HepG2 (cell line): ENCODE data around the gene EDNRA. TPM values are rescaled to one million over a fixed set of nuclear protein-coding genes. Genes with fewer than 3 reads are reported as not detected.

Experiments
- ATAC-seq: fragments of 200-7000 bp; cut with Tn5 transposase; 3 replicates; pipeline ENCODE4 v1.9.1; 2020; ENCODE audit warnings: mild to moderate bottlenecking, moderate library complexity
- BruUV-seq: library from RNA; stranded (reverse); fragments of 400-500 nt; replicated peaks from 2 replicates; lab custom pipeline; 2021; lab: Mats Ljungman, UMichigan
- CTCF ChIA-PET: fragments of 300-600 bp; formaldehyde crosslinking; extraction: SDS; loops from one replicate; lab custom pipeline; 2021; ENCODE audit warnings: low total read pairs, inconsistent platforms, low intra/inter-chr PET ratio; lab: Yijun Ruan, JAX
- POLR2A ChIA-PET: fragments of 350-600 bp; sonication (Branson Sonifier 250); formaldehyde crosslinking; loops from one replicate; lab custom pipeline; 2020; ENCODE audit warnings: antibody characterized with exemption, inconsistent platforms; lab: Yijun Ruan, JAX
- DNase-seq: peaks from one replicate; pipeline ENCODE4 v3.0.0-alpha.2; 2015; ENCODE audit warnings: low spot score
- FAIRE-seq: peaks from 3 replicates; lab custom pipeline; 2011; peaks lifted over from hg19 to GRCh38; lab: Jason Lieb, UNC
- H2AFZ ChIP-seq: one replicate; pipeline ENCODE4 v1.6.1; 2011; ENCODE audit warnings: low read length, inconsistent platforms
- H3K27ac ChIP-seq: fragments of 300-600 bp; 3 replicates; pipeline ENCODE4 v1.8.0; 2011; ENCODE audit warnings: mixed run types, mild to moderate bottlenecking, mixed read lengths, low read length, inconsistent platforms; ENCODE audit not compliant: insufficient read depth; ENCODE audit errors: extremely low read length
- H3K27me3 ChIP-seq, 2 experiments: fragments of 200-600 bp in 1 of 2; 2 replicates in 1 of 2; 3 replicates in 1 of 2; pipeline versions ENCODE4 v1.6.0 to v1.8.0; 2011; ENCODE audit warnings: low read length in 2 of 2, mild to moderate bottlenecking in 2 of 2, moderate library complexity in 2 of 2, inconsistent platforms in 1 of 2; ENCODE audit not compliant: insufficient read depth in 2 of 2, control insufficient read depth in 1 of 2
- H3K36me3 ChIP-seq, 2 experiments: fragments of 200-600 bp in 1 of 2; replicated peaks in 1 of 2; 2 replicates in 1 of 2; 3 replicates in 1 of 2; pipeline versions ENCODE4 v1.5.1 to v1.8.0; 2011; ENCODE audit warnings: low read length in 2 of 2, inconsistent platforms in 1 of 2; ENCODE audit not compliant: insufficient read depth in 2 of 2, control insufficient read depth in 1 of 2
- H3K4me1 ChIP-seq: 2 replicates; pipeline ENCODE4 v1.5.1; 2012; ENCODE audit warnings: low read length, inconsistent platforms; ENCODE audit not compliant: insufficient read depth
- H3K4me2 ChIP-seq: 2 replicates; pipeline ENCODE4 v1.6.0; 2011; ENCODE audit warnings: low read depth, low read length, inconsistent platforms
- H3K4me3 ChIP-seq, 3 experiments: fragments of 200-600 bp in 1 of 3; sonication (generic), shearing (Covaris generic) in 1 of 3; replicated peaks in 1 of 3; 2 replicates each; pipeline ENCODE4 v1.5.1; 2011 to 2016; ENCODE audit warnings: low read length in 3 of 3, inconsistent platforms in 2 of 3, low read depth in 2 of 3, mild to moderate bottlenecking in 2 of 3, control low read depth in 1 of 3, mixed read lengths in 1 of 3; ENCODE audit not compliant: insufficient read depth in 1 of 3
- H3K79me2 ChIP-seq: one replicate; pipeline ENCODE4 v1.6.1; 2011; ENCODE audit warnings: low read length, inconsistent platforms; ENCODE audit not compliant: insufficient read depth
- H3K9ac ChIP-seq: 2 replicates; pipeline ENCODE4 v1.6.0; 2011; ENCODE audit warnings: mild to moderate bottlenecking, low read depth, low read length, inconsistent platforms; ENCODE audit not compliant: insufficient read depth
- H3K9me3 ChIP-seq: 2 replicates; pipeline ENCODE4 v1.5.1; 2012; ENCODE audit warnings: mild to moderate bottlenecking, low read length
- H4K20me1 ChIP-seq: 2 replicates; pipeline ENCODE4 v1.6.0; 2011; ENCODE audit warnings: inconsistent platforms, mild to moderate bottlenecking, low read length, moderate library complexity; ENCODE audit not compliant: insufficient read depth
- DZIP1 ChIP-seq: sonication (generic); formaldehyde crosslinking; IDR thresholded peaks from 2 replicates; pipeline ENCODE4 v1.5.0; 2020; ENCODE audit warnings: mild to moderate bottlenecking, missing genetic modification reagents
- GFI1 ChIP-seq: sonication (generic); formaldehyde crosslinking; IDR thresholded peaks from 2 replicates; pipeline ENCODE4 v1.5.0; 2020; ENCODE audit warnings: missing genetic modification reagents, mild to moderate bottlenecking, borderline replicate concordance
- HIC2 ChIP-seq: sonication (generic); formaldehyde crosslinking; IDR thresholded peaks from 2 replicates; pipeline ENCODE4 v1.9.0; 2022; ENCODE audit warnings: low read depth, missing genetic modification reagents
- MTF2 ChIP-seq: sonication (generic); formaldehyde crosslinking; IDR thresholded peaks from 2 replicates; pipeline ENCODE4 v1.5.0; 2020; ENCODE audit warnings: missing genetic modification reagents, borderline replicate concordance
- SMC3 ChIP-seq: IDR thresholded peaks from 2 replicates; pipeline ENCODE4 v1.6.1; 2011; ENCODE audit warnings: low read length, improper control_type of control experiment
- ZNF264 ChIP-seq: sonication (generic); formaldehyde crosslinking; IDR thresholded peaks from 2 replicates; pipeline ENCODE4 v1.4.0; 2020; ENCODE audit warnings: missing genetic modification reagents
- ZNF280B ChIP-seq: sonication (generic); formaldehyde crosslinking; IDR thresholded peaks from 2 replicates; pipeline ENCODE4 v1.5.0; 2020; ENCODE audit warnings: missing genetic modification reagents, mild to moderate bottlenecking, borderline replicate concordance
- ZNF784 ChIP-seq: sonication (generic); formaldehyde crosslinking; IDR thresholded peaks from 2 replicates; pipeline ENCODE4 v1.5.1; 2020; ENCODE audit warnings: missing genetic modification reagents, mild to moderate bottlenecking, borderline replicate concordance
- WGBS: methylation state at CpG from one replicate; pipeline ENCODE4 v1.1.6; 2017; ENCODE audit warnings: low lambda C conversion rate; 5-methylcytosine and 5-hydroxymethylcytosine counted together
- in situ Hi-C: cut with HindIII; loops from 2 replicates; pipeline ENCODE4 v1.10.0; 2017; ENCODE audit warnings: low pct_unique_long_range_greater_than_20kb; ENCODE audit not compliant: extremely low pct_ligation_motif_present
- intact Hi-C: fragments of 100-400 bp; cut with micrococcal nuclease; formaldehyde crosslinking; loops from one replicate; pipeline ENCODE4 v1.10.0; 2022; ENCODE audit not compliant: unreplicated experiment
- polyA plus RNA-seq, 8 experiments: library from polyadenylated mRNA; depleted of rRNA in 3 of 8; stranded (reverse) in 7 of 8; unstranded in 1 of 8; fragments of >200 nt; fragmentation: Illumina TruSeq in 4 of 8; extraction: Trizol in 4 of 8; gene quantifications; 2 replicates each; pipeline versions ENCODE4 v1.2.1 to v1.2.3, GENCODE V29; 2011 to 2016; ENCODE audit warnings: low read depth in 4 of 8, missing spikeins in 1 of 8, mixed read lengths in 1 of 8; ENCODE audit not compliant: insufficient read depth in 1 of 8
- total RNA-seq, 5 experiments: library from RNA; depleted of rRNA; stranded (reverse); fragments of >200 nt; fragmentation: Illumina TruSeq; extraction: Trizol; gene quantifications; 2 replicates each; pipeline ENCODE4 v1.2.3, GENCODE V29; 2016; ENCODE audit warnings: low read depth in 1 of 5

Gene EDNRA
- total and polyA plus RNA-seq, 2 of the 13 experiments (the other 11 are each of a cell fraction or from before 2014, with no cell fraction given), result not detected

- intact Hi-C loops, result no loop called here
- TF ChIP-seq ZNF280B (CRISPR knock-in tag), result no peak
- TF ChIP-seq DZIP1 (CRISPR knock-in tag), result no peak
- TF ChIP-seq ZNF784 (CRISPR knock-in tag), result no peak
- no peak for TF ChIP-seq ZNF264 (CRISPR knock-in tag)
- no peak for TF ChIP-seq GFI1 (CRISPR knock-in tag)
- TF ChIP-seq MTF2 (CRISPR knock-in tag), result no peak
- TF ChIP-seq HIC2 (CRISPR knock-in tag), result no peak
- TF ChIP-seq SMC3, result no peak
- H3K27ac ChIP-seq, result no peak overlapping the region
Observed at GRCh38 chr4:147485167-147485566, 4.3 kb downstream of the EDNRA start.

More at GRCh38 chr4:147485167-147485566, 4.3 kb downstream of the EDNRA start:
- POLR2A ChIA-PET, result no interaction called here
- Histone ChIP-seq H3K79me2 (no peaks in the 10 kb centered on the region), H2AFZ (no peak overlapping the region), H3K4me3 (no peak overlapping the region), H3K27me3 (peaks cover 2 to 22% of the 10 kb centered on the region in 2 experiments; a peak in 2 of 5 replicates), H4K20me1 (no peaks in the 10 kb centered on the region), H3K4me1 (no peaks in the 10 kb centered on the region), H3K9me3 (no peaks in the 10 kb centered on the region), H3K4me2 (no peak overlapping the region), H3K36me3 (no peaks in the 10 kb centered on the region), H3K9ac (no peak overlapping the region)
- WGBS, result 46% methylated on average over 2 of the region's 2 CpGs
- ATAC-seq (no peak), DNase-seq (no peak), FAIRE-seq (no peak)
- no TSS peak for BruUV-seq
- CTCF ChIA-PET, result no interaction called here
- in situ Hi-C loops, result no loop called here
